OCI-LY3 (cell line): ENCODE data around the gene TACR1.

Experiments used
- CTCF ChIP-seq: fragments of 200-600, 300-600 bp; sonication (generic); IDR thresholded peaks from 2 replicates; pipeline ENCODE4 v1.5.1; 2014; ENCODE audit warnings: antibody characterized with exemption, low read length, low read depth
- EZH2phosphoT487 ChIP-seq: fragments of 200-600 bp; shearing (Covaris generic); IDR thresholded peaks from 2 replicates; pipeline ENCODE4 v1.6.1; 2018; ENCODE audit warnings: antibody characterized with exemption, mixed run types, low read depth

- no peak for TF ChIP-seq CTCF
- TF ChIP-seq EZH2phosphoT487 = no peak
Observed at GRCh38 chr2:75025216-75025615, 174.1 kb downstream of the TACR1 start.
